Astrocyte (in vitro differentiated cells and primary cell): ENCODE data around the gene RAB11FIP4.

Experiments used
- EZH2 ChIP-seq: IDR thresholded peaks from 2 replicates; pipeline ENCODE4 v1.6.1; 2012; ENCODE audit warnings: mild to moderate bottlenecking, low read length, inconsistent platforms; ENCODE audit not compliant: insufficient read depth
- TF ChIP-seq, protein P1 (sequence below): IDR thresholded peaks from 2 replicates; pipeline ENCODE4 v1.5.1; 2011; ENCODE audit warnings: low read depth, mild to moderate bottlenecking, inconsistent platforms, low read length, moderate library complexity; ENCODE audit not compliant: insufficient read depth

DNA sequence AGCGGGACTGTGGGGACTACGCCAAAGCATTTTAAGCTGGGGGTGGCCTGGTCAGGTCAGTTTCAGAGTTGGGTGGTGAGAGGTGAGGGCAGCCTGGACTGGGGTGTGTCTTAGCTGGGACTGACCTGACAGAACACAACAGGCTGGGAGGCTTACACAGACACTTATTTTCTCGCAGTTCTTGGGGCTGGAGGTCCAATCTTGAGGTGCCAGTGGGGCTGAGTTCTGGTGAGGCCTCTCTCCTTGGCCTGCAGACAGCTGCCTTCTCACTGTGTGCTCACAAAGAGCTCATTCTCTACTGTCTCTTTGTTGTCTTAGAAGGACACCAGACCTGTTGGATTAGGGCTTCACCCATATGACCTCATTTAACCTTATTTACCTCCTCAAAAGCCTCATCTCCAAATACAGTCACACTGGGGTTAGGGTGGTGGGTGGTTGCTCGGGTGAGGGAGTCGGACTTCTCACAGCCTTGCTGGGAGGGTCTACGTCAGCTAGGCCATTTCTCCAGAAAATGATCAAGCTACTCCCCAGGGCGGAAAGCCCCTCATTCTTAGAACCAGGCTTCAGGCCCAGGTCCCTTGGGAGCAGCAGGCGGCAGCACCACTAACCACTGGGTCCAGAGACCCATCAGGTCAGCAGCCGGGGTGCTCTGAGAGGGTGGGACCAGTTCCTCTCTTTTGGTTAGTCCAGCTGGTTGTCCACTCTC is 149.3 kb downstream of the RAB11FIP4 start:
- TF ChIP-seq, protein P1, sequence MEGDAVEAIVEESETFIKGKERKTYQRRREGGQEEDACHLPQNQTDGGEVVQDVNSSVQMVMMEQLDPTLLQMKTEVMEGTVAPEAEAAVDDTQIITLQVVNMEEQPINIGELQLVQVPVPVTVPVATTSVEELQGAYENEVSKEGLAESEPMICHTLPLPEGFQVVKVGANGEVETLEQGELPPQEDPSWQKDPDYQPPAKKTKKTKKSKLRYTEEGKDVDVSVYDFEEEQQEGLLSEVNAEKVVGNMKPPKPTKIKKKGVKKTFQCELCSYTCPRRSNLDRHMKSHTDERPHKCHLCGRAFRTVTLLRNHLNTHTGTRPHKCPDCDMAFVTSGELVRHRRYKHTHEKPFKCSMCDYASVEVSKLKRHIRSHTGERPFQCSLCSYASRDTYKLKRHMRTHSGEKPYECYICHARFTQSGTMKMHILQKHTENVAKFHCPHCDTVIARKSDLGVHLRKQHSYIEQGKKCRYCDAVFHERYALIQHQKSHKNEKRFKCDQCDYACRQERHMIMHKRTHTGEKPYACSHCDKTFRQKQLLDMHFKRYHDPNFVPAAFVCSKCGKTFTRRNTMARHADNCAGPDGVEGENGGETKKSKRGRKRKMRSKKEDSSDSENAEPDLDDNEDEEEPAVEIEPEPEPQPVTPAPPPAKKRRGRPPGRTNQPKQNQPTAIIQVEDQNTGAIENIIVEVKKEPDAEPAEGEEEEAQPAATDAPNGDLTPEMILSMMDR, result no peak
- no peak for TF ChIP-seq EZH2
